ENCODE data around the gene CCDC9B.

The CCDC9B gene

DNA sequence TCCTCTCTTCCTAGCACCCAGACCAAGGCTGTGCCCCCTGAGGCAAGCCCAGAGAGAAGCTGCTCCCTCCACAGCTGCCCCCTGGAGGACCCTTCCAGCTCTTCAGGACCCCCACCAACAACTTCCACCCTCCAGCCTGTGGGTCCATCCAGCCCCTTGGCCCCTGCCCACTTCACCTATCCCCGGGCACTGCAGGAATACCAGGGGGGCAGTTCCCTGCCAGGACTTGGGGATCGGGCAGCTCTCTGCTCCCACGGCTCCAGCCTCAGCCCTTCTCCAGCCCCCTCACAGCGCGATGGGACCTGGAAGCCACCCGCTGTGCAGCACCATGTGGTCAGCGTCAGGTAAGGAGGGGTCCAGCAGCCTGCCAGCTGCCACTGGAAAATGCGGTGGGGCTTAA, 22.9 kb upstream of the CCDC9B start:
- TF ChIP-seq, protein P1, sequence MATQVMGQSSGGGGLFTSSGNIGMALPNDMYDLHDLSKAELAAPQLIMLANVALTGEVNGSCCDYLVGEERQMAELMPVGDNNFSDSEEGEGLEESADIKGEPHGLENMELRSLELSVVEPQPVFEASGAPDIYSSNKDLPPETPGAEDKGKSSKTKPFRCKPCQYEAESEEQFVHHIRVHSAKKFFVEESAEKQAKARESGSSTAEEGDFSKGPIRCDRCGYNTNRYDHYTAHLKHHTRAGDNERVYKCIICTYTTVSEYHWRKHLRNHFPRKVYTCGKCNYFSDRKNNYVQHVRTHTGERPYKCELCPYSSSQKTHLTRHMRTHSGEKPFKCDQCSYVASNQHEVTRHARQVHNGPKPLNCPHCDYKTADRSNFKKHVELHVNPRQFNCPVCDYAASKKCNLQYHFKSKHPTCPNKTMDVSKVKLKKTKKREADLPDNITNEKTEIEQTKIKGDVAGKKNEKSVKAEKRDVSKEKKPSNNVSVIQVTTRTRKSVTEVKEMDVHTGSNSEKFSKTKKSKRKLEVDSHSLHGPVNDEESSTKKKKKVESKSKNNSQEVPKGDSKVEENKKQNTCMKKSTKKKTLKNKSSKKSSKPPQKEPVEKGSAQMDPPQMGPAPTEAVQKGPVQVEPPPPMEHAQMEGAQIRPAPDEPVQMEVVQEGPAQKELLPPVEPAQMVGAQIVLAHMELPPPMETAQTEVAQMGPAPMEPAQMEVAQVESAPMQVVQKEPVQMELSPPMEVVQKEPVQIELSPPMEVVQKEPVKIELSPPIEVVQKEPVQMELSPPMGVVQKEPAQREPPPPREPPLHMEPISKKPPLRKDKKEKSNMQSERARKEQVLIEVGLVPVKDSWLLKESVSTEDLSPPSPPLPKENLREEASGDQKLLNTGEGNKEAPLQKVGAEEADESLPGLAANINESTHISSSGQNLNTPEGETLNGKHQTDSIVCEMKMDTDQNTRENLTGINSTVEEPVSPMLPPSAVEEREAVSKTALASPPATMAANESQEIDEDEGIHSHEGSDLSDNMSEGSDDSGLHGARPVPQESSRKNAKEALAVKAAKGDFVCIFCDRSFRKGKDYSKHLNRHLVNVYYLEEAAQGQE (IDR thresholded peaks at IDR 0.05; ENCODE audit: insufficient replicate concordance, low read depth) = no peak
- TF ChIP-seq, protein P2, sequence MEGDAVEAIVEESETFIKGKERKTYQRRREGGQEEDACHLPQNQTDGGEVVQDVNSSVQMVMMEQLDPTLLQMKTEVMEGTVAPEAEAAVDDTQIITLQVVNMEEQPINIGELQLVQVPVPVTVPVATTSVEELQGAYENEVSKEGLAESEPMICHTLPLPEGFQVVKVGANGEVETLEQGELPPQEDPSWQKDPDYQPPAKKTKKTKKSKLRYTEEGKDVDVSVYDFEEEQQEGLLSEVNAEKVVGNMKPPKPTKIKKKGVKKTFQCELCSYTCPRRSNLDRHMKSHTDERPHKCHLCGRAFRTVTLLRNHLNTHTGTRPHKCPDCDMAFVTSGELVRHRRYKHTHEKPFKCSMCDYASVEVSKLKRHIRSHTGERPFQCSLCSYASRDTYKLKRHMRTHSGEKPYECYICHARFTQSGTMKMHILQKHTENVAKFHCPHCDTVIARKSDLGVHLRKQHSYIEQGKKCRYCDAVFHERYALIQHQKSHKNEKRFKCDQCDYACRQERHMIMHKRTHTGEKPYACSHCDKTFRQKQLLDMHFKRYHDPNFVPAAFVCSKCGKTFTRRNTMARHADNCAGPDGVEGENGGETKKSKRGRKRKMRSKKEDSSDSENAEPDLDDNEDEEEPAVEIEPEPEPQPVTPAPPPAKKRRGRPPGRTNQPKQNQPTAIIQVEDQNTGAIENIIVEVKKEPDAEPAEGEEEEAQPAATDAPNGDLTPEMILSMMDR (IDR thresholded peaks at IDR 0.05; ENCODE audit: insufficient read depth, low read length) = no peak
- no peak for TF ChIP-seq POLR2AphosphoS5 (IDR thresholded peaks at IDR 0.05; ENCODE audit: low read depth)
- no peak for TF ChIP-seq GABPA (IDR thresholded peaks at IDR 0.05; ENCODE audit: low read depth)
- TF ChIP-seq SPI1 (IDR thresholded peaks at IDR 0.05; ENCODE audit: borderline replicate concordance, low read depth) = no peak
- Histone ChIP-seq H3K27ac (replicated peaks) (no peak overlapping the region), H3K4me3 (replicated peaks; ENCODE audit: insufficient read depth, low read length) (no peak overlapping the region), H3K27me3 (ENCODE audit: insufficient read depth, poor library complexity, severe bottlenecking) (no peaks in the 10 kb centered on the region)
- DNase-seq (ENCODE audit: low read depth in 1 of 2, low spot score in 1 of 2) = no peak

DNA sequence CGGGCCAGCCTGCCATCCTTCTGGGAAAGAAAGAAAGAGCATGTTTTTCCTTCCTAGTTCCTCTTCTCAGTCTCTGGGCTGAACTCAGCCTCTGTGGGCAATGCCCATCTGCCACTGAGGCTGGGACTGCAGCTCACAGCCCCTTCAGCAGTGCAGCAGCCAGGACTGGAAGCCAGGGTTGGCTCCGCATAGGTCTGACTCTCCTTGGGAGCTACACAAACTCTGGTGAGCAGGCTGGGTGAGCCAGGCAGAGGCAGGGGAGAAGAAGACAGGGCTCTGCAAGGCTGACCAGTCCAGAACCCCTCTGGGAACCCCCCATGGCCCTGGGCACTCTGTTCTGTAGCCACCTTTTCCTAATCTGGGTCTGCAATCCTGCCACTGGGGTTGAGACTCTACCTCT, 20.9 kb upstream of the CCDC9B start:
- H3K27me3 ChIP-seq (ENCODE audit: insufficient read depth, poor library complexity, severe bottlenecking) = no peaks in the 10 kb centered on the region
- no peak overlapping the region for H3K27ac ChIP-seq (replicated peaks)
- TF ChIP-seq GABPA (IDR thresholded peaks at IDR 0.05; ENCODE audit: low read depth) (no peak), SPI1 (IDR thresholded peaks at IDR 0.05; ENCODE audit: borderline replicate concordance, low read depth) (no peak), POLR2AphosphoS5 (IDR thresholded peaks at IDR 0.05; ENCODE audit: low read depth) (no peak)
- TF ChIP-seq, protein P2 (IDR thresholded peaks at IDR 0.05; ENCODE audit: insufficient read depth, low read length) = no peak
- TF ChIP-seq, protein P1 (IDR thresholded peaks at IDR 0.05; ENCODE audit: insufficient replicate concordance, low read depth) = no peak
- H3K4me3 ChIP-seq (replicated peaks; ENCODE audit: insufficient read depth, low read length) = no peak overlapping the region
- no peak for DNase-seq (ENCODE audit: low read depth in 1 of 2, low spot score in 1 of 2)

DNA sequence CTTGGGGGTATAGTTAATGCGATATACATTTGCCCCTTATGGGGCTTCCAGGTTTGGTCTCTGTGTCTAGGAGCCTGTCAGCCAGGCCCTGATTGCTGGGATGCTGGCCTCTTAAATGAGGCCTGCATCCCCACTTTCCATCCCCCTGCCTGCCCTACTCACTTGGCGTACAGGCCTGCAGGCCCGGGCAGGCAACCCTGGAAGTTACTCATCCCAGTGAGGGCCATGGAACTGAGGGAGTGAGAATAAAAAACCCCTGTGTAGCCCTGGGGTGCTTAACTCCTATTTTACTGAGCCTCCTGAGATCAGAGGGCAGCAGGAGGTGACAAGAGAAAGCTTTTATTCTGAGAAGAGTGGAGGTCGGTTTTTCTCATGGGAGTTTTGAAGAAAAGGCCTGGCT, 19.3 kb upstream of the CCDC9B start:
- H3K27me3 ChIP-seq (ENCODE audit: insufficient read depth, poor library complexity, severe bottlenecking) = no peaks in the 10 kb centered on the region
- no peak overlapping the region for H3K27ac ChIP-seq (replicated peaks)
- TF ChIP-seq, protein P1 (IDR thresholded peaks at IDR 0.05; ENCODE audit: insufficient replicate concordance, low read depth) = no peak
- TF ChIP-seq, protein P2 (IDR thresholded peaks at IDR 0.05; ENCODE audit: insufficient read depth, low read length) = no peak
- TF ChIP-seq GABPA (IDR thresholded peaks at IDR 0.05; ENCODE audit: low read depth) (no peak), SPI1 (IDR thresholded peaks at IDR 0.05; ENCODE audit: borderline replicate concordance, low read depth) (no peak), POLR2AphosphoS5 (IDR thresholded peaks at IDR 0.05; ENCODE audit: low read depth) (no peak)

More for the DNA sequence above, 19.3 kb upstream of the CCDC9B start:
- H3K4me3 ChIP-seq (replicated peaks; ENCODE audit: insufficient read depth, low read length) = no peak overlapping the region
- no peak for DNase-seq (ENCODE audit: low read depth in 1 of 2, low spot score in 1 of 2)

All from HL-60 (cell line).